Keratinocyte (primary cell): ENCODE data around the gene COX6B2.

ENCODE experiments used
- CTCF ChIP-seq, 3 experiments: IDR thresholded peaks in 1 of 3; conservative IDR thresholded peaks in 1 of 3; optimal IDR thresholded peaks in 1 of 3; 2 replicates in 2 of 3; 3 replicates in 1 of 3; pipeline versions ENCODE3 to v1.5.1; 2011; ENCODE audit warnings: low read length in 3 of 3, mild to moderate bottlenecking in 3 of 3, moderate library complexity in 2 of 3, control low read depth in 1 of 3, inconsistent platforms in 1 of 3; ENCODE audit not compliant: insufficient read depth in 2 of 3; ENCODE audit errors: extremely low read depth in 1 of 3
- EZH2 ChIP-seq: IDR thresholded peaks from one replicate; pipeline ENCODE4 v1.6.1; 2012; ENCODE audit warnings: inconsistent platforms, mild to moderate bottlenecking, low read length, moderate library complexity

GRCh38 chr19:55372316-55373081 lies 18.0 kb upstream of the COX6B2 start:
- TF ChIP-seq EZH2 (no peak), CTCF (optimal IDR thresholded peaks at IDR 0.05 in 1 of 3, IDR thresholded peaks at IDR 0.05 in 1 of 3, conservative IDR thresholded peaks at IDR 0.05 in 1 of 3; ENCODE audit: extremely low read depth in 1 of 3, insufficient read depth in 2 of 3, low read length in 3 of 3) (no peak)
